SK-N-SH (cell line): ENCODE data around the gene SYT7. TPM values are rescaled to one million over a fixed set of nuclear protein-coding genes. Genes with fewer than 3 reads are reported as not detected.
A peak's percentile ranks its signal among the peaks of the same experiment; 100 is the strongest.

Experiments used
- CTCF ChIA-PET: fragments of 300-600, 350-600 bp; formaldehyde crosslinking; extraction: SDS; loops from one replicate; lab custom pipeline; 2021; lab: Yijun Ruan, JAX
- POLR2A ChIA-PET: fragments of 350-600 bp; sonication (Branson Sonifier 250); formaldehyde crosslinking; extraction: SDS; loops from one replicate; lab custom pipeline; 2020; ENCODE audit warnings: antibody characterized with exemption, inconsistent platforms; lab: Yijun Ruan, JAX
- DNase-seq: peaks from one replicate; pipeline ENCODE4 v3.0.0; 2012
- H2AFZ ChIP-seq: fragments of 200-600 bp; sonication (generic); 2 replicates; pipeline ENCODE4 v1.8.1; 2016; ENCODE audit warnings: antibody characterized with exemption, mild to moderate bottlenecking, low read depth
- H3F3A ChIP-seq: fragments of 200-600 bp; sonication (generic); replicated peaks from 2 replicates; pipeline ENCODE3; 2016; ENCODE audit warnings: antibody characterized with exemption, mild to moderate bottlenecking; ENCODE audit not compliant: insufficient read depth
- H3K27ac ChIP-seq, 2 experiments: fragments of 200-500 bp in 1 of 2; fragments of 200-600 bp in 1 of 2; sonication (Bioruptor generic) in 1 of 2; sonication (generic), shearing (Covaris generic) in 1 of 2; 2 replicates each; pipeline versions ENCODE4 v1.5.1 to v1.6.1; 2014 to 2016; ENCODE audit warnings: low read depth in 2 of 2, inconsistent platforms in 1 of 2, low read length in 1 of 2, mild to moderate bottlenecking in 1 of 2, mixed read lengths in 1 of 2
- H3K27me3 ChIP-seq: fragments of 200-600 bp; sonication (generic), shearing (Covaris generic); 2 replicates; pipeline ENCODE4 v1.6.1; 2016; ENCODE audit warnings: mixed run types; ENCODE audit not compliant: insufficient read depth
- H3K36me3 ChIP-seq, 2 experiments: fragments of 200-500 bp in 1 of 2; fragments of 200-600 bp in 1 of 2; sonication (Bioruptor generic) in 1 of 2; sonication (generic) in 1 of 2; replicated peaks in 1 of 2; 2 replicates each; pipeline versions ENCODE3 to v1.5.1; 2014 to 2016; ENCODE audit warnings: low read length in 1 of 2, mild to moderate bottlenecking in 1 of 2; ENCODE audit not compliant: insufficient read depth in 2 of 2, control insufficient read depth in 1 of 2
- H3K4me1 ChIP-seq, 2 experiments: fragments of 200-500 bp in 1 of 2; fragments of 200-600 bp in 1 of 2; sonication (Bioruptor generic) in 1 of 2; sonication (generic), shearing (Covaris generic) in 1 of 2; 2 replicates each; pipeline versions ENCODE4 v1.5.1 to v1.6.1; 2014 to 2016; ENCODE audit warnings: low read depth in 1 of 2, low read length in 1 of 2, mixed run types in 1 of 2; ENCODE audit not compliant: insufficient read depth in 2 of 2, control insufficient read depth in 1 of 2
- H3K4me2 ChIP-seq: fragments of 200-600 bp; sonication (generic), shearing (Covaris generic); 2 replicates; pipeline ENCODE4 v1.6.1; 2017; ENCODE audit warnings: mixed run types
- H3K4me3 ChIP-seq, 2 experiments: fragments of 200-500 bp in 1 of 2; fragments of 200-600 bp in 1 of 2; sonication (Bioruptor generic) in 1 of 2; sonication (generic), shearing (Covaris generic) in 1 of 2; 2 replicates each; pipeline versions ENCODE4 v1.5.1 to v1.8.1; 2014 to 2016; ENCODE audit warnings: low read depth in 2 of 2, inconsistent platforms in 1 of 2, low read length in 1 of 2, mild to moderate bottlenecking in 1 of 2, mixed read lengths in 1 of 2, moderate library complexity in 1 of 2
- H3K79me2 ChIP-seq: fragments of 200-600 bp; sonication (generic); 2 replicates; pipeline ENCODE4 v1.8.1; 2017; ENCODE audit warnings: mild to moderate bottlenecking; ENCODE audit not compliant: insufficient read depth
- H3K9ac ChIP-seq: fragments of 200-600 bp; sonication (generic); 2 replicates; pipeline ENCODE4 v1.6.1; 2017; ENCODE audit warnings: mixed run types
- H3K9me2 ChIP-seq: fragments of 200-600 bp; sonication (generic); 2 replicates; pipeline ENCODE4 v1.6.1; 2017; ENCODE audit warnings: mixed run types
- H3K9me3 ChIP-seq: fragments of 200-600 bp; sonication (generic); 2 replicates; pipeline ENCODE4 v1.6.1; 2017; ENCODE audit warnings: mixed run types, mild to moderate bottlenecking, moderate library complexity
- H4K20me1 ChIP-seq: fragments of 200-600 bp; sonication (generic); 2 replicates; pipeline ENCODE4 v1.6.1; 2017; ENCODE audit warnings: mild to moderate bottlenecking, mixed run types; ENCODE audit not compliant: insufficient read depth
- CHD2 ChIP-seq: fragments of 150-350 bp; IDR thresholded peaks from 2 replicates; pipeline ENCODE4 v1.6.1; 2018; ENCODE audit warnings: low read length; ENCODE audit not compliant: partially characterized antibody
- CTCF ChIP-seq: fragments of 200-600 bp; sonication (generic); IDR thresholded peaks from 2 replicates; pipeline ENCODE4 v1.6.1; 2017; ENCODE audit warnings: antibody characterized with exemption, mild to moderate bottlenecking, moderate library complexity
- FOSL2 ChIP-seq: IDR thresholded peaks from 2 replicates; pipeline ENCODE4 v1.4.0; 2012; ENCODE audit warnings: low read depth, mild to moderate bottlenecking, moderate library complexity, borderline replicate concordance
- JUND ChIP-seq: IDR thresholded peaks from 2 replicates; pipeline ENCODE4 v1.4.0; 2012
- NFIC ChIP-seq: IDR thresholded peaks from 2 replicates; pipeline ENCODE4 v1.4.0; 2012; ENCODE audit warnings: borderline replicate concordance
- PBX3 ChIP-seq: IDR thresholded peaks from 2 replicates; pipeline ENCODE4; 2012
- POLR2AphosphoS5 ChIP-seq: IDR thresholded peaks from 2 replicates; pipeline ENCODE4 v1.6.1; 2012; ENCODE audit warnings: low read depth, low read length
- RAD21 ChIP-seq: IDR thresholded peaks from 2 replicates; pipeline ENCODE4 v1.6.1; 2012; ENCODE audit warnings: mild to moderate bottlenecking, low read length
- RCOR1 ChIP-seq: fragments of 150-350 bp; IDR thresholded peaks from 2 replicates; pipeline ENCODE4 v1.6.1; 2017; ENCODE audit warnings: antibody characterized with exemption, low read length
- RFX5 ChIP-seq: IDR thresholded peaks from 2 replicates; pipeline ENCODE4 v1.6.1; 2012; ENCODE audit warnings: mild to moderate bottlenecking, improper control_type of control experiment, low read length
- RXRA ChIP-seq: IDR thresholded peaks from 2 replicates; pipeline ENCODE4 v1.4.0; 2012; ENCODE audit warnings: low read depth, mild to moderate bottlenecking, borderline replicate concordance
- SIN3A ChIP-seq: IDR thresholded peaks from 2 replicates; pipeline ENCODE4 v1.6.1; 2012; ENCODE audit warnings: low read depth, mild to moderate bottlenecking, low read length, moderate library complexity, borderline replicate concordance
- SMC3 ChIP-seq: IDR thresholded peaks from 2 replicates; pipeline ENCODE4 v1.6.1; 2012; ENCODE audit warnings: low read depth, low read length, improper control_type of control experiment
- YY1 ChIP-seq: IDR thresholded peaks from 2 replicates; pipeline ENCODE4 v1.4.0; 2012; ENCODE audit warnings: low read depth, mild to moderate bottlenecking
- WGBS: methylation state at CpG from one replicate; pipeline ENCODE4 v1.1.6; 2017; ENCODE audit warnings: low lambda C conversion rate; 5-methylcytosine and 5-hydroxymethylcytosine counted together
- polyA plus RNA-seq, 3 experiments: library from polyadenylated mRNA; depleted of rRNA; stranded (reverse); fragments of >200 nt; gene quantifications; 2 replicates each; pipeline ENCODE4 v1.2.3, GENCODE V29; 2012
- TF ChIP-seq, protein P1 (sequence below): IDR thresholded peaks from 2 replicates; pipeline ENCODE4 v1.4.0; 2012; ENCODE audit warnings: low read depth, borderline replicate concordance
- TF ChIP-seq, protein P2 (sequence below): fragments of 150-350 bp; IDR thresholded peaks from 2 replicates; pipeline ENCODE4 v1.6.1; 2017; ENCODE audit warnings: antibody characterized with exemption, low read length, low read depth, borderline replicate concordance

SYT7 gene
- polyA plus RNA-seq, 1 of the 3 experiments (the other 2 are of a cell fraction): 1.1 TPM

DNA sequence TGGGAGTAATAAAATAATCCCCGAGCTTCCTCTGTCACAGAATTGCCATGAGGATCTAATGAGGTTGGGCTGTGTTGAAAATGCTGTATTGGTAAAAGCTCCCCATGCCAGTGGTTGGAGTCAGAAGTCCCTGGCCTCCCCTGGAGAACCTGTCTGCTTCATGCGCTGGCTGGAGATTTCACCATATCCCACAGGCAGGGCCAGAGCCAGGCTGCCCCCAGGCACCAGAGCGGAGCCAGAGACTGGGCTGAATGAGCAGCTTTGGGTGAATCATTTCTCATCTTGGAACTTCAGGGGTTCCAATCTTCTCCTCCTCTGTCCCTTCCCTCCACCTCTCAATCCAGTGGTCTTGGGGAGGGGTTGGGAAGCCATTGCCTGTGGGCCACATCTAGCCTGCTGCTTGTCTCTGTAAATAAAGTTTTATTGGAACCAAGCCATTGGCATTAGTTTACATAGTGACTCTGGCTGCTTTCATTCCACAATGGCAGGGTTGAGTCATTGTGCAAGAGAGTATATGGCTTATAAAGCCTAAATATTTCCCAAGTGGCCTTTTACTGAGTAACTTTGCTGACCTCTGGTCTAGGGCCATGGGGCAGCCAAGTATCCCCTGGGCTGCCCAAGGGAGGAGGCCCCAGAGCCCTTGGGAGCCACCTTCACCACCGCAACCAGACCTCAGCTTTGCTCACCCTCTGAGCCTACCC is 37.1 kb downstream of the SYT7 start:
- Histone ChIP-seq H4K20me1 (no peaks in the 10 kb centered on the region), H3K9me2 (no peaks in the 10 kb centered on the region), H3F3A (no peaks in the 10 kb centered on the region), H3K4me1 (peaks cover 0 to 41% of the 10 kb centered on the region in 2 experiments; a peak in 2 of 4 replicates), H3K9ac (no peak overlapping the region), H3K4me2 (no peak overlapping the region), H3K9me3 (no peaks in the 10 kb centered on the region), H3K36me3 (no peaks in the 10 kb centered on the region), H3K79me2 (no peaks in the 10 kb centered on the region), H3K27ac (peak overlapping the region in 1 of 2 experiments; percentile 88; a peak in 1 of 4 replicates), H2AFZ (no peak overlapping the region)
- no peak for DNase-seq
- POLR2A ChIA-PET: no interaction called here
- 89% methylated on average over 3 of the region's 4 CpGs for WGBS
- TF ChIP-seq, protein P1, sequence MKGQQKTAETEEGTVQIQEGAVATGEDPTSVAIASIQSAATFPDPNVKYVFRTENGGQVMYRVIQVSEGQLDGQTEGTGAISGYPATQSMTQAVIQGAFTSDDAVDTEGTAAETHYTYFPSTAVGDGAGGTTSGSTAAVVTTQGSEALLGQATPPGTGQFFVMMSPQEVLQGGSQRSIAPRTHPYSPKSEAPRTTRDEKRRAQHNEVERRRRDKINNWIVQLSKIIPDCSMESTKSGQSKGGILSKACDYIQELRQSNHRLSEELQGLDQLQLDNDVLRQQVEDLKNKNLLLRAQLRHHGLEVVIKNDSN: no peak
- TF ChIP-seq CHD2 (no peak), JUND (no peak), RFX5 (no peak), CTCF (no peak), YY1 (no peak), RCOR1 (no peak), SIN3A (no peak)
- TF ChIP-seq, protein P2, sequence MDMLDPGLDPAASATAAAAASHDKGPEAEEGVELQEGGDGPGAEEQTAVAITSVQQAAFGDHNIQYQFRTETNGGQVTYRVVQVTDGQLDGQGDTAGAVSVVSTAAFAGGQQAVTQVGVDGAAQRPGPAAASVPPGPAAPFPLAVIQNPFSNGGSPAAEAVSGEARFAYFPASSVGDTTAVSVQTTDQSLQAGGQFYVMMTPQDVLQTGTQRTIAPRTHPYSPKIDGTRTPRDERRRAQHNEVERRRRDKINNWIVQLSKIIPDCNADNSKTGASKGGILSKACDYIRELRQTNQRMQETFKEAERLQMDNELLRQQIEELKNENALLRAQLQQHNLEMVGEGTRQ: no peak
- TF ChIP-seq, all 33 proteins: peak for 0
- Histone ChIP-seq H3K27me3 (no peaks in the 10 kb centered on the region), H3K4me3 (no peak overlapping the region)
- CTCF ChIA-PET: interaction anchor here (0.5 to 5.4 kb wide), 12 partner anchors 12 to 881 kb away, joined by 3 to 36 read pairs (median 6); no protein-coding TSS in a partner anchor

DNA sequence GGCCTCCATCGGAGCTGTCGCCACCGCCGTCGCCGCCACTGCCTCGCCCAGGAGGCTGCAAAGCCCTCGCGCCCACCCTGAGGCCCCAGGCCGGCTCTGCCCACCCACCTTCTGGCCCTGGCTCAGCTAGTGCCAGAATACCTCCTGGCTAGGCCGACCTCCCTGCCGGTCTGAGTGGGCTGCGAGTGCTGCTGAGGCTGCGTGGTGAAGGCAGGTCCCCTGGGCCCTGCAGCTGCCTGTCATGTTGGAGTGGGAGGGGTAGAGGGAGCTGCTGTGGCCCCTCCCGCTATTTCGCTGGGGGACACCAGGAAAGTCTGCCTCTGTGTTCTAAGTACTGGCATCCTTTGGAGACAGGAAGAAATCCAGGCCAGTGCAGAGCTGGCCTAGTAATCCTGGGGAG is 38.2 kb downstream of the SYT7 start:
- WGBS: 89% methylated on average over 10 of the region's 16 CpGs
- Histone ChIP-seq H3K9me3 (no peaks in the 10 kb centered on the region), H3K79me2 (no peaks in the 10 kb centered on the region), H3K36me3 (no peaks in the 10 kb centered on the region), H3K27ac (peak overlapping the region in 1 of 2 experiments; percentile 88; a peak in 2 of 4 replicates), H2AFZ (no peak overlapping the region), H3K27me3 (no peaks in the 10 kb centered on the region), H3K4me1 (peaks cover 0 to 52% of the 10 kb centered on the region in 2 experiments; a peak in 2 of 4 replicates), H4K20me1 (no peaks in the 10 kb centered on the region), H3K4me3 (no peak overlapping the region), H3K9ac (no peak overlapping the region), H3F3A (no peaks in the 10 kb centered on the region), H3K4me2 (no peak overlapping the region), H3K9me2 (no peaks in the 10 kb centered on the region)
- ChIA-PET CTCF (interaction anchor here (1.0 to 5.4 kb wide), 9 partner anchors 11 to 96 kb away, joined by 3 to 36 read pairs (median 4); partner anchors contain the start of gene LRRC10B), POLR2A (interaction anchor here (1.8 kb wide), 1 partner anchor 11 kb away, joined by 7 read pairs; no protein-coding TSS in a partner anchor)
- peak; percentile 68 for DNase-seq
- TF ChIP-seq FOSL2 (no peak), YY1 (no peak), RFX5 (no peak), RAD21 (no peak), RXRA (no peak), NFIC (no peak), PBX3 (no peak), POLR2AphosphoS5 (no peak), SMC3 (no peak)
- TF ChIP-seq, protein P1: no peak
- TF ChIP-seq, protein P2: no peak
